ENCODE data around the gene DMPK. TPM values are rescaled to one million over a fixed set of nuclear protein-coding genes. Genes with fewer than 3 reads are reported as not detected.

Gene DMPK
- total and polyA plus RNA-seq, 9 of the 15 experiments (the other 6 are each of a cell fraction or from before 2014, with no cell fraction given) = 0.24 to 31.3 (median 7.3) TPM

- TF ChIP-seq, protein P1, sequence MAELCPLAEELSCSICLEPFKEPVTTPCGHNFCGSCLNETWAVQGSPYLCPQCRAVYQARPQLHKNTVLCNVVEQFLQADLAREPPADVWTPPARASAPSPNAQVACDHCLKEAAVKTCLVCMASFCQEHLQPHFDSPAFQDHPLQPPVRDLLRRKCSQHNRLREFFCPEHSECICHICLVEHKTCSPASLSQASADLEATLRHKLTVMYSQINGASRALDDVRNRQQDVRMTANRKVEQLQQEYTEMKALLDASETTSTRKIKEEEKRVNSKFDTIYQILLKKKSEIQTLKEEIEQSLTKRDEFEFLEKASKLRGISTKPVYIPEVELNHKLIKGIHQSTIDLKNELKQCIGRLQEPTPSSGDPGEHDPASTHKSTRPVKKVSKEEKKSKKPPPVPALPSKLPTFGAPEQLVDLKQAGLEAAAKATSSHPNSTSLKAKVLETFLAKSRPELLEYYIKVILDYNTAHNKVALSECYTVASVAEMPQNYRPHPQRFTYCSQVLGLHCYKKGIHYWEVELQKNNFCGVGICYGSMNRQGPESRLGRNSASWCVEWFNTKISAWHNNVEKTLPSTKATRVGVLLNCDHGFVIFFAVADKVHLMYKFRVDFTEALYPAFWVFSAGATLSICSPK (IDR thresholded peaks at IDR 0.05; ENCODE audit: borderline replicate concordance) = no peak
- no peak for TF ChIP-seq TOE1 (IDR thresholded peaks at IDR 0.05; ENCODE audit: borderline replicate concordance)
- TF ChIP-seq TOE1 (CRISPR knock-in tag; IDR thresholded peaks at IDR 0.05; ENCODE audit: borderline replicate concordance, low read depth) = no peak
- TF ChIP-seq ETS1 (conservative IDR thresholded peaks at IDR 0.05; ENCODE audit: control insufficient read depth, low read depth, low read length) = no peak
- TF ChIP-seq TAF1 (IDR thresholded peaks at IDR 0.05; ENCODE audit: control insufficient read depth, extremely low read depth, insufficient read depth, low read length, severe bottlenecking) = peak; percentile 50
- TF ChIP-seq ZKSCAN1 (IDR thresholded peaks at IDR 0.05; ENCODE audit: low read depth, low read length) = no peak
- TF ChIP-seq, protein P2, sequence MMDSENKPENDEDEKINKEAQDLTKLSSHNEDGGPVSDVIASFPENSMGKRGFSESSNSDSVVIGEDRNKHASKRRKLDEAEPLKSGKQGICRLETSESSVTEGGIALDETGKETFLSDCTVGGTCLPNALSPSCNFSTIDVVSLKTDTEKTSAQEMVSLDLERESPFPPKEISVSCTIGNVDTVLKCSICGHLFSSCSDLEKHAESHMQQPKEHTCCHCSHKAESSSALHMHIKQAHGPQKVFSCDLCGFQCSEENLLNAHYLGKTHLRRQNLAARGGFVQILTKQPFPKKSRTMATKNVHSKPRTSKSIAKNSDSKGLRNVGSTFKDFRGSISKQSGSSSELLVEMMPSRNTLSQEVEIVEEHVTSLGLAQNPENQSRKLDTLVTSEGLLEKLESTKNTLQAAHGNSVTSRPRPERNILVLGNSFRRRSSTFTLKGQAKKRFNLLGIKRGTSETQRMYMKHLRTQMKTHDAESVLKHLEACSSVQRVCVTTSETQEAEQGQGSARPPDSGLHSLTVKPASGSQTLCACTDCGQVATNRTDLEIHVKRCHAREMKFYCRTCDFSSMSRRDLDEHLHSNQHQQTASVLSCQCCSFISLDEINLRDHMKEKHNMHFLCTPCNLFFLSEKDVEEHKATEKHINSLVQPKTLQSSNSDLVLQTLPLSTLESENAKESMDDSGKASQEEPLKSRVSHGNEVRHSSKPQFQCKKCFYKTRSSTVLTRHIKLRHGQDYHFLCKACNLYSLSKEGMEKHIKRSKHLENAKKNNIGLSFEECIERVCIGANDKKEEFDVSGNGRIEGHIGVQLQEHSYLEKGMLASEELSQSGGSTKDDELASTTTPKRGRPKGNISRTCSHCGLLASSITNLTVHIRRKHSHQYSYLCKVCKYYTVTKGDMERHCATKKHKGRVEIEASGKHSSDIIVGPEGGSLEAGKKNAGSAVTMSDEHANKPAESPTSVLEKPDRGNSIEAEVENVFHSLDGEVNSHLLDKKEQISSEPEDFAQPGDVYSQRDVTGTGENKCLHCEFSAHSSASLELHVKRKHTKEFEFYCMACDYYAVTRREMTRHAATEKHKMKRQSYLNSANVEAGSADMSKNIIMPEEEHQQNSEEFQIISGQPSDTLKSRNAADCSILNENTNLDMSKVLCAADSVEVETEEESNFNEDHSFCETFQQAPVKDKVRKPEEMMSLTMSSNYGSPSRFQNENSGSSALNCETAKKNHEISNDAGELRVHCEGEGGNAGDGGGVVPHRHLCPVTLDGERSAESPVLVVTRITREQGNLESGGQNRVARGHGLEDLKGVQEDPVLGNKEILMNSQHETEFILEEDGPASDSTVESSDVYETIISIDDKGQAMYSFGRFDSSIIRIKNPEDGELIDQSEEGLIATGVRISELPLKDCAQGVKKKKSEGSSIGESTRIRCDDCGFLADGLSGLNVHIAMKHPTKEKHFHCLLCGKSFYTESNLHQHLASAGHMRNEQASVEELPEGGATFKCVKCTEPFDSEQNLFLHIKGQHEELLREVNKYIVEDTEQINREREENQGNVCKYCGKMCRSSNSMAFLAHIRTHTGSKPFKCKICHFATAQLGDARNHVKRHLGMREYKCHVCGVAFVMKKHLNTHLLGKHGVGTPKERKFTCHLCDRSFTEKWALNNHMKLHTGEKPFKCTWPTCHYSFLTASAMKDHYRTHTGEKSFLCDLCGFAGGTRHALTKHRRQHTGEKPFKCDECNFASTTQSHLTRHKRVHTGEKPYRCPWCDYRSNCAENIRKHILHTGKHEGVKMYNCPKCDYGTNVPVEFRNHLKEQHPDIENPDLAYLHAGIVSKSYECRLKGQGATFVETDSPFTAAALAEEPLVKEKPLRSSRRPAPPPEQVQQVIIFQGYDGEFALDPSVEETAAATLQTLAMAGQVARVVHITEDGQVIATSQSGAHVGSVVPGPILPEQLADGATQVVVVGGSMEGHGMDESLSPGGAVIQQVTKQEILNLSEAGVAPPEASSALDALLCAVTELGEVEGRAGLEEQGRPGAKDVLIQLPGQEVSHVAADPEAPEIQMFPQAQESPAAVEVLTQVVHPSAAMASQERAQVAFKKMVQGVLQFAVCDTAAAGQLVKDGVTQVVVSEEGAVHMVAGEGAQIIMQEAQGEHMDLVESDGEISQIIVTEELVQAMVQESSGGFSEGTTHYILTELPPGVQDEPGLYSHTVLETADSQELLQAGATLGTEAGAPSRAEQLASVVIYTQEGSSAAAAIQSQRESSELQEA (IDR thresholded peaks at IDR 0.05; ENCODE audit: low read depth) = no peak
- TF ChIP-seq MECOM (CRISPR knock-in tag; IDR thresholded peaks at IDR 0.05) = no peak
- no peak for TF ChIP-seq DEAF1 (CRISPR knock-in tag; IDR thresholded peaks at IDR 0.05)
- no peak for TF ChIP-seq ZNF24 (IDR thresholded peaks at IDR 0.05)
- TF ChIP-seq, protein P3, sequence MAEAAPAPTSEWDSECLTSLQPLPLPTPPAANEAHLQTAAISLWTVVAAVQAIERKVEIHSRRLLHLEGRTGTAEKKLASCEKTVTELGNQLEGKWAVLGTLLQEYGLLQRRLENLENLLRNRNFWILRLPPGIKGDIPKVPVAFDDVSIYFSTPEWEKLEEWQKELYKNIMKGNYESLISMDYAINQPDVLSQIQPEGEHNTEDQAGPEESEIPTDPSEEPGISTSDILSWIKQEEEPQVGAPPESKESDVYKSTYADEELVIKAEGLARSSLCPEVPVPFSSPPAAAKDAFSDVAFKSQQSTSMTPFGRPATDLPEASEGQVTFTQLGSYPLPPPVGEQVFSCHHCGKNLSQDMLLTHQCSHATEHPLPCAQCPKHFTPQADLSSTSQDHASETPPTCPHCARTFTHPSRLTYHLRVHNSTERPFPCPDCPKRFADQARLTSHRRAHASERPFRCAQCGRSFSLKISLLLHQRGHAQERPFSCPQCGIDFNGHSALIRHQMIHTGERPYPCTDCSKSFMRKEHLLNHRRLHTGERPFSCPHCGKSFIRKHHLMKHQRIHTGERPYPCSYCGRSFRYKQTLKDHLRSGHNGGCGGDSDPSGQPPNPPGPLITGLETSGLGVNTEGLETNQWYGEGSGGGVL (CRISPR knock-in tag; IDR thresholded peaks at IDR 0.05) = no peak
- no peak for TF ChIP-seq KDM1A (IDR thresholded peaks at IDR 0.05)
Measured at GRCh38 chr19:45767410-45767880, 14.8 kb downstream of the DMPK start (continued).

Data from K562 (cell line).